H1 (cell line): ENCODE data around the gene ACTL10. TPM values are rescaled to one million over a fixed set of nuclear protein-coding genes. Genes with fewer than 3 reads are reported as not detected.

Experiments
- ASH2L ChIP-seq: fragments of 200-600, 300-600 bp; sonication (generic); IDR thresholded peaks from one replicate; pipeline ENCODE4 v1.7.1; 2017; ENCODE audit warnings: low read length
- BACH1 ChIP-seq: IDR thresholded peaks from 2 replicates; pipeline ENCODE4 v1.6.1; 2012; ENCODE audit warnings: low read length, improper control_type of control experiment
- BRCA1 ChIP-seq: IDR thresholded peaks from 2 replicates; pipeline ENCODE4 v1.6.1; 2012; ENCODE audit warnings: low read depth, low read length, improper control_type of control experiment
- CHD1 ChIP-seq: IDR thresholded peaks from 2 replicates; pipeline ENCODE4 v1.6.1; 2012; ENCODE audit warnings: low read depth, low read length, improper control_type of control experiment
- CTBP2 ChIP-seq: IDR thresholded peaks from 2 replicates; pipeline ENCODE4 v1.7.0; 2011; ENCODE audit warnings: borderline replicate concordance, mild to moderate bottlenecking, moderate library complexity, mixed read lengths, low read length; ENCODE audit not compliant: insufficient read depth, insufficient read length
- GABPA ChIP-seq: IDR thresholded peaks from 2 replicates; pipeline ENCODE4 v1.6.1; 2011; ENCODE audit warnings: mild to moderate bottlenecking, low read length, moderate library complexity, borderline replicate concordance; ENCODE audit not compliant: insufficient read depth
- KDM1A ChIP-seq: fragments of 200-600, 300-600 bp; sonication (generic); IDR thresholded peaks from 2 replicates; pipeline ENCODE4 v1.7.1; 2016; ENCODE audit warnings: mild to moderate bottlenecking, low read length, borderline replicate concordance
- NANOG ChIP-seq: IDR thresholded peaks from 2 replicates; pipeline ENCODE4 v1.6.1; 2011; ENCODE audit warnings: low read length, low read depth, mild to moderate bottlenecking, inconsistent platforms; ENCODE audit not compliant: insufficient read depth, poor library complexity, severe bottlenecking
- POLR2AphosphoS5 ChIP-seq: IDR thresholded peaks from 2 replicates; pipeline ENCODE4 v1.6.1; 2011; ENCODE audit warnings: low read depth, low read length
- YY1 ChIP-seq: IDR thresholded peaks from 2 replicates; pipeline ENCODE4 v1.6.1; 2011; ENCODE audit warnings: low read depth, mild to moderate bottlenecking, low read length
- polyA plus RNA-seq, 7 experiments: library from polyadenylated mRNA; depleted of rRNA in 3 of 7; stranded (reverse) in 5 of 7; unstranded in 2 of 7; fragments of >200 nt in 5 of 7; fragments of 200-250 nt in 2 of 7; gene quantifications; 1 replicate in 5 of 7; 2 replicates in 1 of 7; 4 replicates in 1 of 7; pipeline versions ENCODE4 v1.2.1 to v1.2.3, GENCODE V29; 2011 to 2013; ENCODE audit warnings: missing spikeins in 2 of 7, mixed read lengths in 2 of 7
- total RNA-seq: library from RNA; stranded (reverse); fragmentation: NEBNext Ultra II Directional; extraction: Animal tissue kit (Norgen Biotek cat#: 25700); gene quantifications from 2 replicates; pipeline ENCODE4 v1.2.1, GENCODE V29; 2021
- TF ChIP-seq, protein P1 (sequence below): fragments of 300-600 bp; sonication (generic); IDR thresholded peaks from 2 replicates; pipeline ENCODE4 v1.7.1; 2012; ENCODE audit warnings: low read length, moderate library complexity, mild to moderate bottlenecking, inconsistent platforms; ENCODE audit not compliant: insufficient replicate concordance

The ACTL10 gene
- total and polyA plus RNA-seq, 2 of the 8 experiments (the other 6 are each of a cell fraction or from before 2014, with no cell fraction given): 0.26 TPM; not detected in 1

- TF ChIP-seq GABPA: no peak
- TF ChIP-seq KDM1A: no peak
- TF ChIP-seq POLR2AphosphoS5: no peak
- peak; percentile 6 for TF ChIP-seq ASH2L
- no peak for TF ChIP-seq NANOG
- TF ChIP-seq BRCA1: no peak
- 0 out of 2 replicates have a peak, but pooled peaks have one; percentile 39 for TF ChIP-seq BACH1
- no peak for TF ChIP-seq YY1
- TF ChIP-seq, protein P1, sequence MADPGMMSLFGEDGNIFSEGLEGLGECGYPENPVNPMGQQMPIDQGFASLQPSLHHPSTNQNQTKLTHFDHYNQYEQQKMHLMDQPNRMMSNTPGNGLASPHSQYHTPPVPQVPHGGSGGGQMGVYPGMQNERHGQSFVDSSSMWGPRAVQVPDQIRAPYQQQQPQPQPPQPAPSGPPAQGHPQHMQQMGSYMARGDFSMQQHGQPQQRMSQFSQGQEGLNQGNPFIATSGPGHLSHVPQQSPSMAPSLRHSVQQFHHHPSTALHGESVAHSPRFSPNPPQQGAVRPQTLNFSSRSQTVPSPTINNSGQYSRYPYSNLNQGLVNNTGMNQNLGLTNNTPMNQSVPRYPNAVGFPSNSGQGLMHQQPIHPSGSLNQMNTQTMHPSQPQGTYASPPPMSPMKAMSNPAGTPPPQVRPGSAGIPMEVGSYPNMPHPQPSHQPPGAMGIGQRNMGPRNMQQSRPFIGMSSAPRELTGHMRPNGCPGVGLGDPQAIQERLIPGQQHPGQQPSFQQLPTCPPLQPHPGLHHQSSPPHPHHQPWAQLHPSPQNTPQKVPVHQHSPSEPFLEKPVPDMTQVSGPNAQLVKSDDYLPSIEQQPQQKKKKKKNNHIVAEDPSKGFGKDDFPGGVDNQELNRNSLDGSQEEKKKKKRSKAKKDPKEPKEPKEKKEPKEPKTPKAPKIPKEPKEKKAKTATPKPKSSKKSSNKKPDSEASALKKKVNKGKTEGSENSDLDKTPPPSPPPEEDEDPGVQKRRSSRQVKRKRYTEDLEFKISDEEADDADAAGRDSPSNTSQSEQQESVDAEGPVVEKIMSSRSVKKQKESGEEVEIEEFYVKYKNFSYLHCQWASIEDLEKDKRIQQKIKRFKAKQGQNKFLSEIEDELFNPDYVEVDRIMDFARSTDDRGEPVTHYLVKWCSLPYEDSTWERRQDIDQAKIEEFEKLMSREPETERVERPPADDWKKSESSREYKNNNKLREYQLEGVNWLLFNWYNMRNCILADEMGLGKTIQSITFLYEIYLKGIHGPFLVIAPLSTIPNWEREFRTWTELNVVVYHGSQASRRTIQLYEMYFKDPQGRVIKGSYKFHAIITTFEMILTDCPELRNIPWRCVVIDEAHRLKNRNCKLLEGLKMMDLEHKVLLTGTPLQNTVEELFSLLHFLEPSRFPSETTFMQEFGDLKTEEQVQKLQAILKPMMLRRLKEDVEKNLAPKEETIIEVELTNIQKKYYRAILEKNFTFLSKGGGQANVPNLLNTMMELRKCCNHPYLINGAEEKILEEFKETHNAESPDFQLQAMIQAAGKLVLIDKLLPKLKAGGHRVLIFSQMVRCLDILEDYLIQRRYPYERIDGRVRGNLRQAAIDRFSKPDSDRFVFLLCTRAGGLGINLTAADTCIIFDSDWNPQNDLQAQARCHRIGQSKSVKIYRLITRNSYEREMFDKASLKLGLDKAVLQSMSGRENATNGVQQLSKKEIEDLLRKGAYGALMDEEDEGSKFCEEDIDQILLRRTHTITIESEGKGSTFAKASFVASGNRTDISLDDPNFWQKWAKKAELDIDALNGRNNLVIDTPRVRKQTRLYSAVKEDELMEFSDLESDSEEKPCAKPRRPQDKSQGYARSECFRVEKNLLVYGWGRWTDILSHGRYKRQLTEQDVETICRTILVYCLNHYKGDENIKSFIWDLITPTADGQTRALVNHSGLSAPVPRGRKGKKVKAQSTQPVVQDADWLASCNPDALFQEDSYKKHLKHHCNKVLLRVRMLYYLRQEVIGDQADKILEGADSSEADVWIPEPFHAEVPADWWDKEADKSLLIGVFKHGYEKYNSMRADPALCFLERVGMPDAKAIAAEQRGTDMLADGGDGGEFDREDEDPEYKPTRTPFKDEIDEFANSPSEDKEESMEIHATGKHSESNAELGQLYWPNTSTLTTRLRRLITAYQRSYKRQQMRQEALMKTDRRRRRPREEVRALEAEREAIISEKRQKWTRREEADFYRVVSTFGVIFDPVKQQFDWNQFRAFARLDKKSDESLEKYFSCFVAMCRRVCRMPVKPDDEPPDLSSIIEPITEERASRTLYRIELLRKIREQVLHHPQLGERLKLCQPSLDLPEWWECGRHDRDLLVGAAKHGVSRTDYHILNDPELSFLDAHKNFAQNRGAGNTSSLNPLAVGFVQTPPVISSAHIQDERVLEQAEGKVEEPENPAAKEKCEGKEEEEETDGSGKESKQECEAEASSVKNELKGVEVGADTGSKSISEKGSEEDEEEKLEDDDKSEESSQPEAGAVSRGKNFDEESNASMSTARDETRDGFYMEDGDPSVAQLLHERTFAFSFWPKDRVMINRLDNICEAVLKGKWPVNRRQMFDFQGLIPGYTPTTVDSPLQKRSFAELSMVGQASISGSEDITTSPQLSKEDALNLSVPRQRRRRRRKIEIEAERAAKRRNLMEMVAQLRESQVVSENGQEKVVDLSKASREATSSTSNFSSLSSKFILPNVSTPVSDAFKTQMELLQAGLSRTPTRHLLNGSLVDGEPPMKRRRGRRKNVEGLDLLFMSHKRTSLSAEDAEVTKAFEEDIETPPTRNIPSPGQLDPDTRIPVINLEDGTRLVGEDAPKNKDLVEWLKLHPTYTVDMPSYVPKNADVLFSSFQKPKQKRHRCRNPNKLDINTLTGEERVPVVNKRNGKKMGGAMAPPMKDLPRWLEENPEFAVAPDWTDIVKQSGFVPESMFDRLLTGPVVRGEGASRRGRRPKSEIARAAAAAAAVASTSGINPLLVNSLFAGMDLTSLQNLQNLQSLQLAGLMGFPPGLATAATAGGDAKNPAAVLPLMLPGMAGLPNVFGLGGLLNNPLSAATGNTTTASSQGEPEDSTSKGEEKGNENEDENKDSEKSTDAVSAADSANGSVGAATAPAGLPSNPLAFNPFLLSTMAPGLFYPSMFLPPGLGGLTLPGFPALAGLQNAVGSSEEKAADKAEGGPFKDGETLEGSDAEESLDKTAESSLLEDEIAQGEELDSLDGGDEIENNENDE: no peak
- TF ChIP-seq CHD1: no peak
- no peak for TF ChIP-seq CTBP2
Measured at GRCh38 chr20:33709905-33710541, 43.3 kb downstream of the ACTL10 start (continued).
